Stimulated activated naive CD8-positive, alpha-beta T cell treated with anti-CD3 and anti-CD28 coated beads, Interleukin-15, Interleukin-2, amounts not matched to agents 100 U/mL and 50 U/mL, for 24 hours (primary cell): ENCODE results near the gene HOXA13.

Source experiments
- ATAC-seq: fragments of 150-1000 bp; cut with Tn5 transposase; one replicate; pipeline ENCODE4 v1.10.0; 2021
- DNase-seq: peaks from one replicate; pipeline ENCODE4 v3.0.0; 2021

Gene HOXA13

GRCh38 chr7:27237735-27238334 lies 37.9 kb upstream of the HOXA13 start:
- DNase-seq, result no peak
- ATAC-seq, result peak; percentile 72

GRCh38 chr7:27235387-27236311 lies 35.8 kb upstream of the HOXA13 start:
- ATAC-seq (no peak), DNase-seq (peak; percentile 48)

- ATAC-seq (no peak), DNase-seq (no peak)
Measured at GRCh38 chr7:27229448-27229847, 29.6 kb upstream of the HOXA13 start.

- no peak for DNase-seq
- ATAC-seq, result no peak
Measured at GRCh38 chr7:27224983-27225934, 25.4 kb upstream of the HOXA13 start.

GRCh38 chr7:27223941-27224575 lies 24.2 kb upstream of the HOXA13 start:
- DNase-seq (no peak), ATAC-seq (no peak)

GRCh38 chr7:27221201-27221797 lies 21.4 kb upstream of the HOXA13 start:
- DNase-seq, result no peak
- ATAC-seq, result peak; percentile 71

- no peak for DNase-seq
- ATAC-seq, result no peak
Measured at GRCh38 chr7:27220440-27220955, 20.6 kb upstream of the HOXA13 start.

GRCh38 chr7:27219821-27220220 lies 19.9 kb upstream of the HOXA13 start:
- DNase-seq, result no peak
- no peak for ATAC-seq

- ATAC-seq (no peak), DNase-seq (no peak)
Measured at GRCh38 chr7:27217951-27218350, 18.1 kb upstream of the HOXA13 start.

GRCh38 chr7:27215356-27215755 lies 15.5 kb upstream of the HOXA13 start:
- no peak for ATAC-seq

GRCh38 chr7:27214239-27214950 lies 14.5 kb upstream of the HOXA13 start:
- DNase-seq (no peak), ATAC-seq (no peak)

More at GRCh38 chr7:27215356-27215755, 15.5 kb upstream of the HOXA13 start:
- no peak for DNase-seq

GRCh38 chr7:27213433-27214238 lies 13.7 kb upstream of the HOXA13 start:
- ATAC-seq (no peak), DNase-seq (no peak)

- no peak for ATAC-seq
- no peak for DNase-seq
Measured at GRCh38 chr7:27212497-27213432, 12.9 kb upstream of the HOXA13 start.

GRCh38 chr7:27211764-27212204 lies 11.9 kb upstream of the HOXA13 start:
- no peak for DNase-seq
- no peak for ATAC-seq

GRCh38 chr7:27211084-27211446 lies 11.2 kb upstream of the HOXA13 start:
- DNase-seq (no peak), ATAC-seq (no peak)

- ATAC-seq, result peak; percentile 44
- DNase-seq, result peak; percentile 60
Measured at GRCh38 chr7:27210441-27211083, 10.7 kb upstream of the HOXA13 start.

GRCh38 chr7:27209933-27210440 lies 10.1 kb upstream of the HOXA13 start:
- ATAC-seq (no peak), DNase-seq (no peak)

GRCh38 chr7:27208998-27209397 lies 9.1 kb upstream of the HOXA13 start:
- DNase-seq, result no peak
- ATAC-seq, result no peak
